ENCODE results near the gene BCKDHB. TPM values are rescaled to one million over a fixed set of nuclear protein-coding genes. Genes with fewer than 3 reads are reported as not detected.
A peak's percentile ranks its signal among the peaks of the same experiment; 100 is the strongest.

The BCKDHB gene
- total and polyA plus RNA-seq, 2 of the 4 experiments (the other 2 are of a cell fraction), result 11.2 to 11.8 TPM

DNA sequence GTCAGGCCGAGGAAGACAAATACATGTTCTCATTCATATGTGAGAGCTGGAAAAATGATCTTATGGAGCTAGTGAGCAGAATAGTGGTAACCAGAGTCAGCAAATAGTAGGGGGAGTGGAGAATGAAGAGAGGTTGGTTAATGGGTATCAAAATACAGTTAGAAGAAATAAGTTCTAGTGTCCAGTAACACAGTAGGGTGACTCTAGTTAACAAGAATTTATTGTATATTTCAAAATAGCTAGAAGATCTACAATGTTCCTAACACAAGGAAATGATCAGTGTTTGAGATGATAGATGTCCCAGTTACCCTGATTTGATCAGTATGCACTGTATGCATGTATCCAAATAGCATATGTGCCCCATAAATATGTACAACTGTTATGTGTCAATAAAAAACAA, 128.4 kb downstream of the BCKDHB start:
- CTCF ChIA-PET, result no interaction called here
- no peak overlapping the region for H3K18ac ChIP-seq (ENCODE audit: low read depth, low read length)
- H2AFZ ChIP-seq (replicated peaks; ENCODE audit: low read length, poor library complexity), result no peak overlapping the region

More for the DNA sequence above, 128.4 kb downstream of the BCKDHB start:
- no peaks in the 10 kb centered on the region for H4K20me1 ChIP-seq (ENCODE audit: insufficient read depth, low read length)
- in situ Hi-C loops (cut with MboI; ENCODE audit: low sequenced_read_pairs) (no loop called here), intact Hi-C loops (cut with micrococcal nuclease) (loop anchor here (10.0 kb wide), 1 partner anchor 90 kb away; no protein-coding TSS in a partner anchor), dilution Hi-C loops (cut with HindIII; ENCODE audit: low sequenced_read_pairs, unreplicated experiment) (no loop called here)
- H4K8ac ChIP-seq (ENCODE audit: low read depth in 2 of 2, low read length in 2 of 2), result no peak overlapping the region
- no peak overlapping the region for H2BK120ac ChIP-seq (ENCODE audit: low read depth, low read length)
- no peaks in the 10 kb centered on the region for H3K79me1 ChIP-seq (ENCODE audit: low read depth in 1 of 2, low read length in 2 of 2)
- TF ChIP-seq CHD1 (IDR thresholded peaks at IDR 0.05; ENCODE audit: low read depth, low read length), result no peak
- H3K56ac ChIP-seq (ENCODE audit: extremely low read depth, insufficient read depth, low read length), result no peak overlapping the region
- POLR2A ChIA-PET (ENCODE audit: unreplicated experiment), result no interaction called here
- no peak overlapping the region for H3K23ac ChIP-seq (ENCODE audit: low read depth, low read length)
- H3K27me3 ChIP-seq (ENCODE audit: control insufficient read depth, insufficient read depth, low read length), result no peaks in the 10 kb centered on the region
- no peak overlapping the region for H2AK9ac ChIP-seq (replicated peaks; ENCODE audit: low read depth, low read length, poor library complexity)
- H2BK20ac ChIP-seq (ENCODE audit: low read depth, low read length), result no peak overlapping the region
- no peak overlapping the region for H3K4me2 ChIP-seq (ENCODE audit: low read depth, low read length)
- no peak overlapping the region for H3K14ac ChIP-seq (replicated peaks; ENCODE audit: low read depth, low read length)
- no peak overlapping the region for H4K5ac ChIP-seq (ENCODE audit: low read depth, low read length)
- ATAC-seq (ENCODE audit: low read depth), result peak; percentile 51
- no TSS peak for BruUV-seq (replicated peaks)
- no peak overlapping the region for H3K4ac ChIP-seq (ENCODE audit: low read depth, low read length)
- H4K91ac ChIP-seq (ENCODE audit: insufficient read depth, low read depth, low read length), result no peak overlapping the region
- no peaks in the 10 kb centered on the region; the same call in 1 of the 2 replicates for H3K4me1 ChIP-seq (ENCODE audit: control insufficient read depth, insufficient read depth, low read length)
- WGBS, 2 experiments (ENCODE audit: extremely low coverage in 2 of 2, insufficient read length in 1 of 2), result no CpG with 5 or more reads among the region's 1 CpG
- H2AK5ac ChIP-seq (ENCODE audit: low read depth, low read length), result no peak overlapping the region
- H3K36me3 ChIP-seq (ENCODE audit: control insufficient read depth, insufficient read depth, low read length), result no peaks in the 10 kb centered on the region; the same call in 1 of the 2 replicates
- no peaks in the 10 kb centered on the region for H3K9me1 ChIP-seq (ENCODE audit: insufficient read depth, low read length)
- H3K9ac ChIP-seq (ENCODE audit: low read depth, low read length), result no peak overlapping the region
- no peak for DNase-seq
- H3K9me3 ChIP-seq (ENCODE audit: control insufficient read depth, insufficient read depth, low read length), result no peaks in the 10 kb centered on the region
- H3K4me3 ChIP-seq (ENCODE audit: insufficient read depth, low read depth, low read length), result no peak overlapping the region
- no peak overlapping the region for H2BK15ac ChIP-seq (ENCODE audit: low read depth, low read length)
- H3K27ac ChIP-seq (ENCODE audit: insufficient read depth, low read length), result no peak overlapping the region
- H2BK5ac ChIP-seq (ENCODE audit: low read depth, low read length, poor library complexity, severe bottlenecking), result no peak overlapping the region

Measured in IMR-90 (cell line).